Right lobe of liver (tissue), 4 donors: ENCODE results near the gene BRICD5.

ENCODE experiments used
- POLR2A ChIP-seq: fragments of 450-650 bp; IDR thresholded peaks from one replicate; pipeline ENCODE4 v1.6.1; 2017; ENCODE audit warnings: antibody characterized with exemption, mild to moderate bottlenecking
- TF ChIP-seq, protein P1 (sequence below), 4 donors: fragments of 200-600 bp in 3 of 4; fragments of 450-650 bp in 1 of 4; IDR thresholded peaks; one replicate each; pipeline versions ENCODE4 v1.5.1 to v1.8.0; 2016 to 2022; ENCODE audit warnings: antibody characterized with exemption in 4 of 4, mild to moderate bottlenecking in 2 of 4
- donor health status: DM: no; HTN: no; CAD: no.
- donor health status: DM: no; HTN: no; CAD: no.
- donor health status: DM: no; HTN: yes; CAD: no.

DNA sequence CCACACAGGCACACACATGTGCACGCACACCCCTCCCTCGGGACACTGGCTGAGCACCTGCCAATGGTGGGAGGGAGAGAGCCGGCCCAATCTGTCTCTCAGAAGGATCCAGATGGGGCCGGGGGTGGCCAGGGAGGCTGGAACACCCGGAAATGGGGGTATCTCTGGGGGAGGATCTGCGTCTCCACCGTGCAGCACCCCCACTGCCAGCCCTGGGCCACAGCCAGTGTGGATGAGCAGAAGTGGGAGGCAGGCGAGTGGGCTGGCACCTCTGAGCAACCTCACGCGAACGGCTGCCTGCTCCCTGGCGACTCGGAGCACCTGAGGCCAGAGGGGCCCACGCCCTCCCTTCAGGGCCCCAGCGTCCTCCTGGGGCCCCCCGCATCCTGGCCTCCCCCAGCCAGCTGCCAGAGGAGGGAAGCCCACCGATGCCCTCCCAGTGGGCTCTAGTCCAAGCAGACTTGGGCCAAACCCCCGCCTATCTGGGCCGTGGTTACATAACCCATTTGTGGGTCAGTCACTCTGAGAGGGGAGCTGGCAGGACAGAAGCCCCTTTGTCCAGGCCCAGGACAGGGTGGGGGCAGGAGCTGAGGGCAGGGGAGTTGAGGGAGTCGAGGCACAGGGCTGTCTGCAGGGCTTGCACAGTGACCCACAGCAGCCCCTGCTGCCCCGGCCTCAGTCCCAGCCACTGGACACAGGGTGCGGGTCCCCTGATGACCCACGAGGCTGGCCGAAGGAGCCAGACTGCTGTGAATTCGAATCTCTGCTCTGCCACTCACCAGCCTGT is 19.8 kb downstream of the BRICD5 start:
- TF ChIP-seq, protein P1, sequence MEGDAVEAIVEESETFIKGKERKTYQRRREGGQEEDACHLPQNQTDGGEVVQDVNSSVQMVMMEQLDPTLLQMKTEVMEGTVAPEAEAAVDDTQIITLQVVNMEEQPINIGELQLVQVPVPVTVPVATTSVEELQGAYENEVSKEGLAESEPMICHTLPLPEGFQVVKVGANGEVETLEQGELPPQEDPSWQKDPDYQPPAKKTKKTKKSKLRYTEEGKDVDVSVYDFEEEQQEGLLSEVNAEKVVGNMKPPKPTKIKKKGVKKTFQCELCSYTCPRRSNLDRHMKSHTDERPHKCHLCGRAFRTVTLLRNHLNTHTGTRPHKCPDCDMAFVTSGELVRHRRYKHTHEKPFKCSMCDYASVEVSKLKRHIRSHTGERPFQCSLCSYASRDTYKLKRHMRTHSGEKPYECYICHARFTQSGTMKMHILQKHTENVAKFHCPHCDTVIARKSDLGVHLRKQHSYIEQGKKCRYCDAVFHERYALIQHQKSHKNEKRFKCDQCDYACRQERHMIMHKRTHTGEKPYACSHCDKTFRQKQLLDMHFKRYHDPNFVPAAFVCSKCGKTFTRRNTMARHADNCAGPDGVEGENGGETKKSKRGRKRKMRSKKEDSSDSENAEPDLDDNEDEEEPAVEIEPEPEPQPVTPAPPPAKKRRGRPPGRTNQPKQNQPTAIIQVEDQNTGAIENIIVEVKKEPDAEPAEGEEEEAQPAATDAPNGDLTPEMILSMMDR (IDR thresholded peaks at IDR 0.05): no peak
- no peak for TF ChIP-seq POLR2A
